ENCODE measurements around the gene ANXA6. TPM values are rescaled to one million over a fixed set of nuclear protein-coding genes. Genes with fewer than 3 reads are reported as not detected.

ANXA6 gene
- total RNA-seq, 1 experiment from 2014 or later, result 98.7 TPM

- H3K27ac Mint-ChIP-seq, result 0 out of 7 replicates have a peak overlapping the region, but pooled peaks of 1 of the 3 experiments have one; percentile 54
- H2BK120ac ChIP-seq (ENCODE audit: low read depth, low read length, poor library complexity, severe bottlenecking), result no peak overlapping the region
- no peak overlapping the region for H3K4ac ChIP-seq (ENCODE audit: low read depth, low read length)
- H3K4me1 Mint-ChIP-seq, result peaks cover 0 to 5% of the 10 kb centered on the region in 2 experiments; a peak in 1 of 4 replicates
- H4K8ac ChIP-seq (replicated peaks; ENCODE audit: insufficient read length, low read depth, low read length), result no peak overlapping the region
- no peak overlapping the region for H3K9ac ChIP-seq (ENCODE audit: extremely low read depth, insufficient read length, low read length)
- H3K79me2 ChIP-seq (ENCODE audit: insufficient read depth, low read length), result no peaks in the 10 kb centered on the region
- no peak overlapping the region for H3T11ph ChIP-seq (ENCODE audit: low read length)
- TF ChIP-seq CTCF (conservative IDR thresholded peaks at IDR 0.05), result no peak
- H3K27me3 ChIP-seq (ENCODE audit: insufficient read depth, low read length), result no peaks in the 10 kb centered on the region
- no peak overlapping the region for H4K91ac ChIP-seq (ENCODE audit: insufficient read length, low read depth, low read length)
- H3K4me2 ChIP-seq (ENCODE audit: insufficient read depth, insufficient read length, low read length), result no peak overlapping the region
- H4K20me1 ChIP-seq (ENCODE audit: control insufficient read depth, insufficient read depth, insufficient read length), result no peaks in the 10 kb centered on the region
- H3K9me3 ChIP-seq (ENCODE audit: control insufficient read depth, low read depth, low read length), result no peaks in the 10 kb centered on the region
- H3K9me3 Mint-ChIP-seq, result no peaks in the 10 kb centered on the region
- H3K27me3 Mint-ChIP-seq (ENCODE audit: low read depth), result no peaks in the 10 kb centered on the region
- H3K79me1 ChIP-seq (ENCODE audit: insufficient read depth, low read depth, low read length, poor library complexity, severe bottlenecking), result no peaks in the 10 kb centered on the region
- WGBS (ENCODE audit: extremely low coverage, insufficient read length, low lambda C conversion rate), result no CpG with 5 or more reads among the region's 3 CpGs
- no peak overlapping the region for H4K5ac ChIP-seq (ENCODE audit: insufficient read length, low read depth, low read length)
- H2BK12ac ChIP-seq (ENCODE audit: insufficient read length, low read depth, low read length), result no peak overlapping the region
- no peak overlapping the region for H2AK5ac ChIP-seq (ENCODE audit: insufficient read length, low read length)
- no peak overlapping the region for H3K4me3 Mint-ChIP-seq
- H3K27ac ChIP-seq (ENCODE audit: insufficient read length, low read depth, low read length), result no peak overlapping the region
- peaks cover 0 to 22% (median 14%) of the 10 kb centered on the region in 3 experiments; a peak in 3 of 7 replicates for H3K36me3 Mint-ChIP-seq (ENCODE audit: insufficient read depth in 1 of 3, low read depth in 3 of 3)
- H3K56ac ChIP-seq (ENCODE audit: insufficient read length, low read depth, low read length), result no peak overlapping the region
- no peak overlapping the region for H3K23ac ChIP-seq (ENCODE audit: insufficient read length, low read depth, low read length)
- no peak overlapping the region for H2AFZ ChIP-seq (ENCODE audit: low read length)
- H3K4me1 ChIP-seq (ENCODE audit: insufficient read depth, low read length), result no peaks in the 10 kb centered on the region
- no peak for DNase-seq
- H3K23me2 ChIP-seq (ENCODE audit: insufficient read length, low read depth, low read length, poor library complexity, severe bottlenecking), result no peaks in the 10 kb centered on the region
- no peak overlapping the region for H2BK20ac ChIP-seq (ENCODE audit: low read depth, low read length, poor library complexity, severe bottlenecking)
- no peak overlapping the region for H3K14ac ChIP-seq (ENCODE audit: insufficient read depth, low read length)
- H2BK15ac ChIP-seq (ENCODE audit: low read depth, low read length), result no peak overlapping the region
- H2BK5ac ChIP-seq (ENCODE audit: insufficient read length, low read length), result no peak overlapping the region
- H3K18ac ChIP-seq (ENCODE audit: insufficient read length, low read depth, low read length), result no peak overlapping the region
These were observed 104.7 kb downstream of the ANXA6 start for GRCh38 chr5:151052836-151053235.
